Bronchial epithelial cell (primary cell): ENCODE results near the gene KDM4D. TPM values are rescaled to one million over a fixed set of nuclear protein-coding genes. Genes with fewer than 3 reads are reported as not detected.

Experiments used
- DNase-seq: peaks from one replicate; pipeline ENCODE4 v3.0.0-alpha.2; 2010; ENCODE audit warnings: low read depth
- FAIRE-seq: peaks from 2 replicates; lab custom pipeline; 2011; peaks lifted over from hg19 to GRCh38; lab: Jason Lieb, UNC
- H3K27me3 ChIP-seq: 2 replicates; pipeline ENCODE4 v1.5.1; 2011; ENCODE audit warnings: low read length; ENCODE audit not compliant: control insufficient read depth, insufficient read depth
- H3K36me3 ChIP-seq: 2 replicates; pipeline ENCODE4 v1.5.1; 2011; ENCODE audit warnings: low read length; ENCODE audit not compliant: control insufficient read depth, insufficient read depth
- H3K4me3 ChIP-seq: 2 replicates; pipeline ENCODE4 v1.5.1; 2011; ENCODE audit warnings: mild to moderate bottlenecking, low read depth, low read length, control low read depth
- CTCF ChIP-seq: IDR thresholded peaks from 2 replicates; pipeline ENCODE4 v1.5.1; 2011; ENCODE audit warnings: mild to moderate bottlenecking, moderate library complexity, low read length, control low read depth, inconsistent platforms; ENCODE audit not compliant: insufficient read depth, severe bottlenecking
- total RNA-seq: library from RNA; depleted of rRNA; stranded (reverse); fragments of >200 nt; gene quantifications from 2 replicates; pipeline ENCODE4 v1.2.1, GENCODE V29; 2014

KDM4D gene
- 0.53 and 0.90 TPM in 2 replicates for total RNA-seq

DNA sequence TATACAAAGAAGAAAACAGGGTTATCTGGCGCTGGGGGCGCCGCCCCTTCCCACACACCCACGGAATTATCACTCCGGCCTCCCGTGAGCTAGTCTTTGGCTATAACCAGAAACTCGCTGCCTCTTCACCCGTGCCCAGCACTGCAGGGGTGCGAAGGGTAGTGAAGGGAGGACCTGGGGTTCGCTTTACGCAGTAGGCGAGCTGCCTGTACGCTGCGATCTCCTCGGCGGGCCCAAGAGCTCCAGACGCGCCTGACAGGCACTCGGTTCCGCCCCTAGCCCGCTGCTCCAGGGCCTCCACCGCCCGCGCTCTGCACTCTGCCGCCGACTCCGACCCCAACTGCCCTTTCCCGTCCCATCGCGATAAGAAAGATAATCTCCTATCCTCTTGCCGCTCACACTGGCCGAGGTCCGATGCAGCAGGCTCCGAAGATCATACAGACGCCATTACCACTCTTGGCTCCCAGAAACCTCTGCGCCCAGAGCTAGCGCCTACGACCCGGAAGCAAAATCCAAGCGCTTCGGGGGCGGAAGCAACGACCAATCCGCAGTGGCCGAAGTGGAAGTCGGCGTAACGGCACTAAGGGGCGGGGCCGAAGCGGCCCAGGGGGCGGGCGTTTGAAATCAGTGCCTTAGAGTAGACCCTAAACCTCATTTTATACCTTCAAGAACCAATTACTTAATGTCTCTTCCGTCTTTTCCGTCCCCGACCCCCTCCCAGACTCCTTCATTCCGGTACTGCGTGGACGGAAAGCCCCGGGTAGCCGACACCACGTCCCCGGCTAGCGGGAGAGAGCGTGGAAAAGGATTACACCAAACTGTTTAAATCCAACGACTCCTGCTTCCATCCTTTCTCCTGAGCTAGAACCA lies at the start of gene KDM4D, which contains the start of gene CWC15:
Gene KDM4D, plus strand, starts transcription at position 611 of the 870 bp plus-strand sequence. CDS start 23,664 bp downstream, outside the sequence.
Gene CWC15, minus strand, starts transcription at position 458 of the 870 bp plus-strand sequence. CDS start 1,371 bp downstream, outside the sequence.
- DNase-seq (peak; percentile 87), FAIRE-seq (no peak)
- H3K27me3 ChIP-seq: no peaks in the 10 kb centered on the region
- peaks cover 8% of the 10 kb centered on the region for H3K36me3 ChIP-seq
- no peak for TF ChIP-seq CTCF
- H3K4me3 ChIP-seq: peak within 1 kb of the TSS; percentile 96

DNA sequence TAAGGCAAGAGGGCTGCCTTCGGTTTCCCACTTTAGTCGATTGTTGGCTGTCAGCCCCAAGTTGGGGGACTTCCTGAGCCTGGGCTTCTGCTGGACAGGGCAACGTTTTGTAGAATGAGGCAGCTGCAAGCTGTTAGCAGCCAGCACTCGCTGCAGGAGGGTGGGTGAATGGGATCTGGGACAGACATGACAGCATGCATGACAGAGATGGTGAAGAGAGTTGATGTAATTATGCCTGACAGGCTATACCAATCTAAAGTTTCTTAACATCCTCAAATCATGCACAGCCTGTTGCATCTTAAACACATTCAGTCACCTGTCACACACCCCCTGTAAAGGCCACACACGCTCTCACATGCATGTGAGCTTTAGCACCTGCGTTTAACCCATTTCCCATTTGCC lies 49.3 kb upstream of the KDM4D start:
- no peak for TF ChIP-seq CTCF
- H3K4me3 ChIP-seq: no peak overlapping the region
- no peaks in the 10 kb centered on the region for H3K27me3 ChIP-seq
- no peaks in the 10 kb centered on the region for H3K36me3 ChIP-seq
- no peak for FAIRE-seq
- DNase-seq: no peak

DNA sequence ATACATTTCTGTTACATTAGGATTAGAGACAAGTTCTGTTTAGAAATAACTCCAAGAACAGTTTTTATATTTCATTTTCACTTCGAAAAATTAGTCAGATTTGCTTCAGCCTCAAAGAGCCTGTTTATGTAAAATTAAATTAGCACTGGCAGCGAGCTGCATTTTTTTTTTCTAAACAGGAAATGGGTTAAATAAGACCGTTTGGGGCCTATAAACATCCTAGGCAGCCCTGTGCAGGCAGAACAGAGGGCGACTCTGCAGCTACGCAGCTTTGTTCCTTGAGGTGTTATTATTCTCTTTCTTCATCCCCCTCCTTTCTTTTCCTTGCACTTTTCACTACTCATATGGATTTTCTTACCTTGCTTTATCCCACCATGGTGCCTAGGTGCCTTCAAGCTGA lies 48.9 kb upstream of the KDM4D start:
- H3K4me3 ChIP-seq: no peak overlapping the region
- DNase-seq (no peak), FAIRE-seq (no peak)
- no peaks in the 10 kb centered on the region for H3K36me3 ChIP-seq
- no peaks in the 10 kb centered on the region for H3K27me3 ChIP-seq
- TF ChIP-seq CTCF: no peak

GRCh38 chr11:94925422-94926270 lies 47.9 kb upstream of the KDM4D start:
- DNase-seq: no peak
- no peak overlapping the region for H3K4me3 ChIP-seq
- H3K36me3 ChIP-seq: no peaks in the 10 kb centered on the region
- no peak for TF ChIP-seq CTCF
- no peak for FAIRE-seq
- no peaks in the 10 kb centered on the region for H3K27me3 ChIP-seq

GRCh38 chr11:94926271-94926625 lies 47.3 kb upstream of the KDM4D start:
- Histone ChIP-seq H3K4me3 (no peak overlapping the region), H3K36me3 (no peaks in the 10 kb centered on the region), H3K27me3 (no peaks in the 10 kb centered on the region)
- no peak for TF ChIP-seq CTCF
- DNase-seq (no peak), FAIRE-seq (no peak)
